ENCODE data around the gene NIPBL.

GRCh38 chr5:37071901-37072581 lies 195.5 kb downstream of the NIPBL start:
- no peak for TF ChIP-seq CTCF (IDR thresholded peaks at IDR 0.05; ENCODE audit: borderline replicate concordance, extremely low read depth, low read length, poor library complexity, severe bottlenecking)
- TF ChIP-seq EZH2 (IDR thresholded peaks at IDR 0.05; ENCODE audit: borderline replicate concordance, low read depth, low read length, severe bottlenecking), result no peak
